ENCODE results near the gene PRX. TPM values are rescaled to one million over a fixed set of nuclear protein-coding genes. Genes with fewer than 3 reads are reported as not detected.

PRX gene
- total and polyA plus RNA-seq, 9 of the 15 experiments (the other 6 are each of a cell fraction or from before 2014, with no cell fraction given), result 0.65 to 3.5 (median 1.7) TPM; not detected in 2

- TF ChIP-seq ZBTB40 (IDR thresholded peaks at IDR 0.05) (peak; percentile 68), ZBTB40 (CRISPR knock-in tag; IDR thresholded peaks at IDR 0.05) (no peak), CEBPG (CRISPR knock-in tag; IDR thresholded peaks at IDR 0.05) (no peak), CEBPG (tag; conservative IDR thresholded peaks at IDR 0.05 in 1 of 2, IDR thresholded peaks at IDR 0.05 in 1 of 2) (no peak), C11orf30 (IDR thresholded peaks at IDR 0.05; ENCODE audit: low read depth) (no peak), JUNB (CRISPR knock-in tag; conservative IDR thresholded peaks at IDR 0.05) (no peak), FOXA1 (IDR thresholded peaks at IDR 0.05; ENCODE audit: borderline replicate concordance) (no peak), L3MBTL2 (IDR thresholded peaks at IDR 0.05) (peak; percentile 61; the same call in 1 of the 2 replicates), SAFB2 (IDR thresholded peaks at IDR 0.05; ENCODE audit: borderline replicate concordance, low read depth, low read length, severe bottlenecking) (no peak), TAF7 (tag; IDR thresholded peaks at IDR 0.05) (0 out of 2 replicates have a peak, but pooled peaks have one; percentile 5), HNRNPK (IDR thresholded peaks at IDR 0.05; ENCODE audit: low read depth, low read length, poor library complexity, severe bottlenecking) (peak; percentile 36), ZNF830 (CRISPR knock-in tag; IDR thresholded peaks at IDR 0.05) (0 out of 2 replicates have a peak, but pooled peaks have one; percentile 60), RBM14 (IDR thresholded peaks at IDR 0.05; ENCODE audit: borderline replicate concordance, insufficient read depth, low read depth, low read length) (no peak), JUND (IDR thresholded peaks at IDR 0.05; ENCODE audit: borderline replicate concordance, low read depth, low read length) (peak; percentile 69), JUND (tag; IDR thresholded peaks at IDR 0.05; ENCODE audit: borderline replicate concordance, low read depth, low read length) (no peak; the same call in 2 of the 3 replicates)
These were observed 30.2 kb upstream of the PRX start (continued) for GRCh38 chr19:40443131-40443999.
